Measurements from ENCODE around the gene PAGE1.

The PAGE1 gene

DNA sequence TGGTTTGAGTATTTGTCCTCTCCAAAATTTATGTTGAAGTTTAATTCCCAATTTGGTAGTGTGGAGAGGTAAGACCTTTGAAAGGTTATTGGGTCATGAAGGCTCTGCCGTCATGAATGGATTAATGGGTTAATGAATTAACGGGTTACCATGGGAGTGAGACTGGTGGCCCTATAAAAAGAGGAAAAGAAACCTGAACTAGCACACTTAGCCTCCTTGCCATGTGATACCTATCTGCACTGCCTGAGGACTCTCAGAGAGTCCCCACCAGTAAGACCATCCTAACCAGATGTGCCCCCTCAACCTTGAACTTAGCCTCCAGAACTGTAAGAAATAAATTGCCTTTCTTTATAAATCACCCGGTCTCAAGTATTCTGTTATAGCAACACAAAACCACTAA, 39.3 kb downstream of the PAGE1 start:
- no peaks in the 10 kb centered on the region for H3K36me3 ChIP-seq (ENCODE audit: control insufficient read depth, insufficient read depth, low read length)
- TF ChIP-seq, protein P1, sequence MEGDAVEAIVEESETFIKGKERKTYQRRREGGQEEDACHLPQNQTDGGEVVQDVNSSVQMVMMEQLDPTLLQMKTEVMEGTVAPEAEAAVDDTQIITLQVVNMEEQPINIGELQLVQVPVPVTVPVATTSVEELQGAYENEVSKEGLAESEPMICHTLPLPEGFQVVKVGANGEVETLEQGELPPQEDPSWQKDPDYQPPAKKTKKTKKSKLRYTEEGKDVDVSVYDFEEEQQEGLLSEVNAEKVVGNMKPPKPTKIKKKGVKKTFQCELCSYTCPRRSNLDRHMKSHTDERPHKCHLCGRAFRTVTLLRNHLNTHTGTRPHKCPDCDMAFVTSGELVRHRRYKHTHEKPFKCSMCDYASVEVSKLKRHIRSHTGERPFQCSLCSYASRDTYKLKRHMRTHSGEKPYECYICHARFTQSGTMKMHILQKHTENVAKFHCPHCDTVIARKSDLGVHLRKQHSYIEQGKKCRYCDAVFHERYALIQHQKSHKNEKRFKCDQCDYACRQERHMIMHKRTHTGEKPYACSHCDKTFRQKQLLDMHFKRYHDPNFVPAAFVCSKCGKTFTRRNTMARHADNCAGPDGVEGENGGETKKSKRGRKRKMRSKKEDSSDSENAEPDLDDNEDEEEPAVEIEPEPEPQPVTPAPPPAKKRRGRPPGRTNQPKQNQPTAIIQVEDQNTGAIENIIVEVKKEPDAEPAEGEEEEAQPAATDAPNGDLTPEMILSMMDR (IDR thresholded peaks at IDR 0.05; ENCODE audit: insufficient read depth, low read length, poor library complexity, severe bottlenecking), result no peak
- no peak overlapping the region for H3K4me3 ChIP-seq (replicated peaks; ENCODE audit: low read depth, low read length)
- DNase-seq (ENCODE audit: extremely low read depth, insufficient read length), result no peak
- H3K27me3 ChIP-seq (replicated peaks; ENCODE audit: control insufficient read depth, insufficient read depth, low read length), result no peaks in the 10 kb centered on the region

DNA sequence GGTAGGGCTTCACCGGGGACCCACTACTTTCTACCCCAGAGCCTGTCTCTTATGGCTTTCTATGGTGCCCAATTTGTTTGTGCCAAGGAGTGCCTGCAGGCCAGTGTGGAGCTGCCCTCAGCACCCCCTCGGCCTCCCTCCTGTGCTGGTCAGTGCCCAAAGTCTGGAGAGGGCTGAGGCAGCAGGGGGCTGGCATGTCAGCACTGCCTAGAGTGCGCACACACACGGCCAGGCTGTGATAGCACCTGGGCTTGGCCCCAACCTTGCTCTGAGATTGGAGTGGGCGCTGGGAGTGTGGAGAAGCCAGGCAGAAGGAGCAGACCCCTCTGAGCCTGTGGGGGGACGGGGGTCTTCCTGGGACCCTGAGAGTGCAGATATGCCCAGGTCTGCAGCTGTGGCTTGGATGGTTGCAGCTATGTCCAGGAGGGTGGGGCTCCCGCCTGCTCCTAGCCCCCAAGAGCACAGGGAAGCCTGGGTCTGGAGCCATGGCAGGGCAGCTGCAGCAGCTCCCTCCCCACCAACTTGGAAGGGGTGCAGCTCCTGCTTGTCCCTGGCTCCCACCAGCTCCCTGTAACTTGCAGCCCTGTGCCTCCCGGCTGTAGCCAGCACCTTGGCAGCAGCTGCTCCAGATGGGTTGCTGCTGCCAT, 50.7 kb downstream of the PAGE1 start:
- TF ChIP-seq, protein P1 (IDR thresholded peaks at IDR 0.05; ENCODE audit: insufficient read depth, low read length, poor library complexity, severe bottlenecking), result no peak
- Histone ChIP-seq H3K36me3 (ENCODE audit: control insufficient read depth, insufficient read depth, low read length) (no peaks in the 10 kb centered on the region), H3K4me3 (replicated peaks; ENCODE audit: low read depth, low read length) (no peak overlapping the region), H3K27me3 (replicated peaks; ENCODE audit: control insufficient read depth, insufficient read depth, low read length) (no peaks in the 10 kb centered on the region; the same call in 1 of the 2 replicates)
- DNase-seq (ENCODE audit: extremely low read depth, insufficient read length), result no peak
